Ovary (tissue), 9 donors: ENCODE results near the gene TMBIM4. TPM values are rescaled to one million over a fixed set of nuclear protein-coding genes. Genes with fewer than 3 reads are reported as not detected.

Experiments used
- DNase-seq, 5 donors: peaks; one replicate each; pipeline ENCODE4 v3.0.0-alpha.2; 2019 to 2020
- H3K27ac ChIP-seq, 2 donors: fragments of 200-600 bp; one replicate each; pipeline versions ENCODE4 v1.5.1 to v1.8.0; 2019 to 2022
- H3K27me3 ChIP-seq: fragments of 200-600 bp; one replicate; pipeline ENCODE4 v1.8.0; 2022
- H3K36me3 ChIP-seq: fragments of 200-600 bp; sonication (generic); one replicate; pipeline ENCODE4 v1.5.1; 2019
- H3K4me1 ChIP-seq: one replicate; pipeline ENCODE4 v1.8.1; 2013; ENCODE audit warnings: mild to moderate bottlenecking, moderate library complexity; ENCODE audit not compliant: insufficient read depth
- H3K4me3 ChIP-seq: fragments of 200-600 bp; sonication (generic); one replicate; pipeline ENCODE4 v1.5.1; 2017
- H3K9me3 ChIP-seq, 2 donors: fragments of 200-600 bp in 1 of 2; sonication (generic) in 1 of 2; one replicate each; pipeline versions ENCODE4 v1.5.1 to v1.8.1; 2013 to 2019; ENCODE audit warnings: mild to moderate bottlenecking in 1 of 2, moderate library complexity in 1 of 2
- EP300 ChIP-seq: sonication (generic); formaldehyde crosslinking; IDR thresholded peaks from one replicate; pipeline ENCODE4 v1.6.1; 2017; ENCODE audit warnings: antibody characterized with exemption
- POLR2A ChIP-seq: fragments of 450-650 bp; IDR thresholded peaks from one replicate; pipeline ENCODE4 v1.6.1; 2017; ENCODE audit warnings: antibody characterized with exemption, mild to moderate bottlenecking, moderate library complexity
- WGBS, 3 donors: extraction: QIAGEN DNeasy Blood & Tissue Kit in 1 of 3; methylation state at CpG; one replicate each; pipeline versions ENCODE4 v1.1.5 to v1.1.7; 2013 to 2017; 5-methylcytosine and 5-hydroxymethylcytosine counted together
- intact Hi-C, 4 donors: fragments of 100-400 bp; cut with DNase I; formaldehyde crosslinking; loops; one replicate each; pipeline versions ENCODE4 v1.11.0 to v1.15.1; 2022 to 2023
- polyA plus RNA-seq, 2 donors: library from polyadenylated mRNA; stranded (reverse); fragments of 200-250 nt in 1 of 2; fragments of 350-450 nt in 1 of 2; fragmentation: Illumina TruSeq in 1 of 2; extraction: RNeasy Lipid Tissue Mini Kit (QIAGEN cat#74804) in 1 of 2; gene quantifications; one replicate each; pipeline ENCODE4 v1.2.3, GENCODE V29; 2013 to 2014
- total RNA-seq, 7 donors: library from RNA; depleted of rRNA in 2 of 7; stranded (reverse); fragments of >200 nt in 2 of 7; fragmentation: NEBNext Ultra II Directional in 3 of 7; extraction: Animal tissue kit (Norgen Biotek cat#: 25700) in 3 of 7; gene quantifications; one replicate each; pipeline versions ENCODE4 v1.1.0 to v1.2.4, GENCODE V29; 2016 to 2023
- TF ChIP-seq, protein P1 (sequence below), 3 donors: fragments of 450-650 bp in 2 of 3; fragments of 200-600 bp in 1 of 3; IDR thresholded peaks; one replicate each; pipeline versions ENCODE4 v1.5.1 to v1.8.0; 2016 to 2022; ENCODE audit warnings: antibody characterized with exemption in 3 of 3, mild to moderate bottlenecking in 1 of 3
- donor health status: DM: no; HTN: no; CAD: no; lungs with moderate emphysema.
- donor health status: DM: no; HTN: no; CAD: no.
- donor health status: Bipolar disorder and iron deficiency.
- donor health status: DM: yes; HTN: yes; CAD: no.
- donor health status: DM: no; HTN: no; CAD: no.
- donor health status: DM: yes; HTN: yes; CAD: no.

The TMBIM4 gene
- total and polyA plus RNA-seq, 9 donors: 78.3 to 154 (median 112) TPM

DNA sequence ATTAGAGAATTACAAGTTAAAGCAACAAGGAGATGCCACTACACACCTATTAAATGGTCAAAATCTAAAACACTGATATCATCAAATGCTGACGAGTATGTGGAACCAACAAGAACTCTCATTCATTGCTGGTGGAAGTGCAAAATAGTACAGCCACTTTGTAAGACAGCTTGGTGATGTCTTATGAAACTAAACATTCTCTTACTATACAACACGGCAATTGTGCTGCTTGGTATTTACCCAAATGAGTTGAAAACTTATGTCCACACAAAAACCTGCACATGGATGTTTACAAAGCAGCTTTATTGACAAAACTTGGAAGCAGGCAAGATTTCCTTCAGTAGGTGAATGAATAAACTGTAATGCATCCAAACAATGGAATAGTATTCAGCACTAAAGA is 3.2 kb downstream of the TMBIM4 start:
- intact Hi-C loops: no loop called here
- H3K4me3 ChIP-seq: no peak overlapping the region
- H3K9me3 ChIP-seq: no peaks in the 10 kb centered on the region
- H3K27me3 ChIP-seq: no peaks in the 10 kb centered on the region
- 93 to 99% (median 94%) methylated on average over 2 of the region's 2 CpGs for WGBS, 3 donors
- peaks cover 6% of the 10 kb centered on the region for H3K4me1 ChIP-seq
- H3K36me3 ChIP-seq: no peaks in the 10 kb centered on the region
- no peak overlapping the region for H3K27ac ChIP-seq
- no peak for DNase-seq
- TF ChIP-seq POLR2A: no peak
- TF ChIP-seq, protein P1, sequence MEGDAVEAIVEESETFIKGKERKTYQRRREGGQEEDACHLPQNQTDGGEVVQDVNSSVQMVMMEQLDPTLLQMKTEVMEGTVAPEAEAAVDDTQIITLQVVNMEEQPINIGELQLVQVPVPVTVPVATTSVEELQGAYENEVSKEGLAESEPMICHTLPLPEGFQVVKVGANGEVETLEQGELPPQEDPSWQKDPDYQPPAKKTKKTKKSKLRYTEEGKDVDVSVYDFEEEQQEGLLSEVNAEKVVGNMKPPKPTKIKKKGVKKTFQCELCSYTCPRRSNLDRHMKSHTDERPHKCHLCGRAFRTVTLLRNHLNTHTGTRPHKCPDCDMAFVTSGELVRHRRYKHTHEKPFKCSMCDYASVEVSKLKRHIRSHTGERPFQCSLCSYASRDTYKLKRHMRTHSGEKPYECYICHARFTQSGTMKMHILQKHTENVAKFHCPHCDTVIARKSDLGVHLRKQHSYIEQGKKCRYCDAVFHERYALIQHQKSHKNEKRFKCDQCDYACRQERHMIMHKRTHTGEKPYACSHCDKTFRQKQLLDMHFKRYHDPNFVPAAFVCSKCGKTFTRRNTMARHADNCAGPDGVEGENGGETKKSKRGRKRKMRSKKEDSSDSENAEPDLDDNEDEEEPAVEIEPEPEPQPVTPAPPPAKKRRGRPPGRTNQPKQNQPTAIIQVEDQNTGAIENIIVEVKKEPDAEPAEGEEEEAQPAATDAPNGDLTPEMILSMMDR (IDR thresholded peaks at IDR 0.05): no peak
- TF ChIP-seq EP300: no peak

DNA sequence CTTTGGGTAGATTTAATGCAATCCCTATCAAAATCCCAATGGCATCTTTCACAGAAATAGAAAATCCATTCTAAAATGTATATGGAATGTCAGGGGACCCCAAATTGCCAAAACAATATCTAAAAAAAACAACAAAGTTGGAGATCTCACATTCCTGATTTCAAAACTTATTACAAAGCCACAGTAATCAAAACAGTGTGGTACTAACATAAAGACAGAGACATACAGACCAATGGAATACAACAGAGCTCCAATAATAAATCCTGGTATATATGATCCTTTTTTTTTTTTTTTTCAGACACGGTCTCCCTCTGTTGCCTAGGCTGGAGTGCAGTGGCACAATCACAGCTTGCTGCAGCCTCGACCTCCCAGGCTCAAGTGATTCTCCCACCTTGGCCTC is 4.7 kb downstream of the TMBIM4 start:
- no peak for DNase-seq
- H3K4me1 ChIP-seq: peaks cover 6% of the 10 kb centered on the region
- no peaks in the 10 kb centered on the region for H3K9me3 ChIP-seq
- intact Hi-C loops: no loop called here
- 95 to 98% (median 98%) methylated on average over 2 of the region's 2 CpGs for WGBS, 3 donors
- no peaks in the 10 kb centered on the region for H3K27me3 ChIP-seq
- no peak overlapping the region for H3K27ac ChIP-seq
- H3K36me3 ChIP-seq: no peaks in the 10 kb centered on the region
- TF ChIP-seq EP300 (no peak), POLR2A (no peak)
- TF ChIP-seq, protein P1 (IDR thresholded peaks at IDR 0.05): no peak
- no peak overlapping the region for H3K4me3 ChIP-seq

DNA sequence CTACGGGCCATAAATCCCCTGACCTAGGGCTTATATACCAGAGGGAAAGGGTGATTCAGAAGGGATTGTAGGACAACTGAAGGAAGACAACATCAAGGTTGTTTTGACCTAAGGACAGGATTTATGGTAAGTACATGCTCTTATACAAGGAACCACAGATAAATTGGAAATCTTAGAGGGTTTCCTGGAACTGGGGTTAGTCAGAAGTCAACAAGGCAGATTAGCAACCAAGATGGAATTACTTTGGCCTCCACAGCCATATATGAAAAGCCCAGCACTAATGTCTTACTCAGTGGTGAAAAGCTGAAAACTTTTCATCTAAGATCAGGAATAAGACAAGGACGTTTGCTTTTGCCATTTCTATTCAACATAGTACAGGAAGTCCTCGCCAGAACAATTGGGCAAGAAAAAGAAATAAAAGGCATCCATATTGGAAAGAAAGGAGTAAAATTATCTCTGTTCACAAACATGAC is 5.4 kb downstream of the TMBIM4 start:
- Histone ChIP-seq H3K27me3 (no peaks in the 10 kb centered on the region), H3K27ac (no peak overlapping the region), H3K4me1 (peaks cover 6% of the 10 kb centered on the region), H3K4me3 (no peak overlapping the region), H3K36me3 (no peaks in the 10 kb centered on the region), H3K9me3 (no peaks in the 10 kb centered on the region)
- intact Hi-C loops: no loop called here
- 88 to 90% (median 90%) methylated on average over 3 of the region's 3 CpGs for WGBS, 3 donors
- no peak for TF ChIP-seq EP300
- TF ChIP-seq, protein P1 (IDR thresholded peaks at IDR 0.05): no peak
- TF ChIP-seq POLR2A: no peak
- no peak for DNase-seq

DNA sequence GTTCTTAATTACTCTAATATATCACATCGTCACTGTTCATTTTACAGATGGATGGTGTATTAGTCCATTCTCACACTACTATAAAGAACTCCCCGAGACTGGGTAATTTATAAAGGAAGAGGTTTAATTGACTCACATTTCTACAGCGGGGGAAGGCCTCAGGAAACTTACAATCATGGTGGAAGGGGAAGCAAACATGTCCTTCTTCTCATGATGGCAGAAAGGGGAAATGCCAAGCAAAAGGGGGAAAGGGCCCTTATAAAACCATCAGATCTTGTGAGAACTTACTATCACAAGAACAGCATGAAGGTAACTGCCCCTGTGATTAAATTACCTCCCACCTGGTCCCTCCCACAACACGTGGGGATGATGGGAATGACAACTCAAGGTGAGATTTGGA is 6.5 kb downstream of the TMBIM4 start:
- H3K4me3 ChIP-seq: no peak overlapping the region

More for the DNA sequence above, 6.5 kb downstream of the TMBIM4 start:
- DNase-seq: no peak
- intact Hi-C loops: no loop called here
- Histone ChIP-seq H3K9me3 (no peaks in the 10 kb centered on the region), H3K4me1 (peaks cover 2% of the 10 kb centered on the region), H3K27ac (no peak overlapping the region), H3K27me3 (no peaks in the 10 kb centered on the region), H3K36me3 (no peaks in the 10 kb centered on the region)
- WGBS, 3 donors: 59 to 73% (median 70%) methylated on average over 4 of the region's 4 CpGs
- no peak for TF ChIP-seq POLR2A
- no peak for TF ChIP-seq EP300
- TF ChIP-seq, protein P1 (IDR thresholded peaks at IDR 0.05): no peak
